ENCODE measurements around the gene GALNT18. TPM values are rescaled to one million over a fixed set of nuclear protein-coding genes. Genes with fewer than 3 reads are reported as not detected.
"Not testable (repeated sequence)": the region's sequence is repeated elsewhere in the genome, so short reads cannot be mapped to it uniquely, and the experiment has no call there.

Gene GALNT18
- total RNA-seq, 1 donor: 4.7 TPM

DNA sequence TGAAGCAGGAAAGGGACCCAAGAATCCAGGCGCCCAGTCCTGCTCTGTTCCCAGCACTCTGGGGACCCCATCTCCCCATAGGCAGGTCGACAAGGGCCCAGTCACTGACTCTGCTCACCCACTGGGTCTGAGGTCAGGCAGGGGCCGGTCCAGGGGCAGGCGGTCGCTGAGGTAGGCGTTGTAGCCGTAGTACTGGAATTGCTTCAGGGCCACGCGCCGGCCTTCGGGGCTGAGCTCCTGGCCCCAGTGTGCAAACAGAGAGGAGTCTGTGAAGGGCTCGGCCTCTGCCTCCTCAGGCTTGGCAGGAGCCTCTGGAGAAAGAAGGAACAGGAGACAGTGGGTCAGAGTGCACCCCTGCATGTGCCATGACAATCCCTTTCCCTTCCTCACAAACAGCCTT lies 173.2 kb downstream of the GALNT18 start:
- H3K27me3 ChIP-seq (ENCODE audit: insufficient read depth, low read length): peaks cover 10% of the 10 kb centered on the region
- H3K9me3 ChIP-seq (ENCODE audit: low read depth, low read length): no peaks in the 10 kb centered on the region
- no peak for DNase-seq (ENCODE audit: insufficient read length, low spot score, missing footprints)
- H3K4me2 ChIP-seq (ENCODE audit: insufficient read depth, low read length): no peak overlapping the region
- H4K20me1 ChIP-seq (ENCODE audit: insufficient read depth, low read length): no peaks in the 10 kb centered on the region
- no peak overlapping the region for H3K27ac ChIP-seq (ENCODE audit: low read depth, low read length)
- no peaks in the 10 kb centered on the region for H3K36me3 ChIP-seq (ENCODE audit: insufficient read depth, low read length)
- H3K4me1 ChIP-seq (ENCODE audit: insufficient read depth, low read length): peaks cover 15% of the 10 kb centered on the region
- H3K4me3 ChIP-seq (ENCODE audit: insufficient read depth, low read length): no peak overlapping the region
- TF ChIP-seq CTCF (IDR thresholded peaks at IDR 0.05; ENCODE audit: extremely low read depth, low read depth, low read length): no peak
- H3K79me2 ChIP-seq (ENCODE audit: insufficient read depth, low read length): no peaks in the 10 kb centered on the region
- no peak overlapping the region for H2AFZ ChIP-seq (ENCODE audit: low read length)

- not testable (repeated sequence) for H3K4me2 ChIP-seq (ENCODE audit: insufficient read depth, low read length)
Measured at GRCh38 chr11:11447601-11448000, 174.2 kb downstream of the GALNT18 start.

DNA sequence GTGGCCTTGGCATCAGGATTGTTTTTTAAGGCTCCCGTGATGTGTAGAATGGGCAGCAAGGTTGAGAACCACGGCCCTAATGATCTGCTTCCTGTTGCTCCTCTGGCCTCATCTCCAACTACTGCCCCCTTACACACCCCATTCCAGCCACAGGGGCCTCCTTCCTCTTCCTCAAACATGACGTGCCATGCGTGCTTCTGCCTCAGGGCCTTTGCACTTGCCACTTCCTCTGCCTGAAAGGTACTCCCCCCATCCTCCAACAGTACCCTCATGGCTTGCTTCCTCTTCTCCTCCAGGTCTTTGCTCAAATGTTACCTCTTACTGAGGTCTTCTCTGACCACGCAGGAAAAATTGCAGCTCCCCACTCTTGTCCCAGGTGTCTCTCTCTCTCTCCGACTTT lies 174.8 kb downstream of the GALNT18 start:
- no peaks in the 10 kb centered on the region for H3K9me3 ChIP-seq (ENCODE audit: low read depth, low read length)
- no peak overlapping the region for H3K4me3 ChIP-seq (ENCODE audit: insufficient read depth, low read length)
- no peak overlapping the region for H2AFZ ChIP-seq (ENCODE audit: low read length)
- peaks cover 7% of the 10 kb centered on the region for H3K27me3 ChIP-seq (ENCODE audit: insufficient read depth, low read length)
- H3K27ac ChIP-seq (ENCODE audit: low read depth, low read length): no peak overlapping the region
- no peak overlapping the region for H3K4me2 ChIP-seq (ENCODE audit: insufficient read depth, low read length)
- TF ChIP-seq CTCF (IDR thresholded peaks at IDR 0.05; ENCODE audit: extremely low read depth, low read depth, low read length): no peak
- no peaks in the 10 kb centered on the region for H3K79me2 ChIP-seq (ENCODE audit: insufficient read depth, low read length)
- H4K20me1 ChIP-seq (ENCODE audit: insufficient read depth, low read length): no peaks in the 10 kb centered on the region
- peaks cover 15% of the 10 kb centered on the region for H3K4me1 ChIP-seq (ENCODE audit: insufficient read depth, low read length)
- no peak for DNase-seq (ENCODE audit: insufficient read length, low spot score, missing footprints)
- no peaks in the 10 kb centered on the region for H3K36me3 ChIP-seq (ENCODE audit: insufficient read depth, low read length)

More at GRCh38 chr11:11447601-11448000, 174.2 kb downstream of the GALNT18 start:
- not testable (repeated sequence) for H2AFZ ChIP-seq (ENCODE audit: low read length); H3K9me3 ChIP-seq (ENCODE audit: low read depth, low read length); H3K36me3 ChIP-seq (ENCODE audit: insufficient read depth, low read length); H4K20me1 ChIP-seq (ENCODE audit: insufficient read depth, low read length); H3K27me3 ChIP-seq (ENCODE audit: insufficient read depth, low read length); H3K79me2 ChIP-seq (ENCODE audit: insufficient read depth, low read length); H3K27ac ChIP-seq (ENCODE audit: low read depth, low read length); H3K4me3 ChIP-seq (ENCODE audit: insufficient read depth, low read length); DNase-seq (ENCODE audit: insufficient read length, low spot score, missing footprints)
- peaks cover 15% of the 10 kb centered on the region for H3K4me1 ChIP-seq (ENCODE audit: insufficient read depth, low read length)

DNA sequence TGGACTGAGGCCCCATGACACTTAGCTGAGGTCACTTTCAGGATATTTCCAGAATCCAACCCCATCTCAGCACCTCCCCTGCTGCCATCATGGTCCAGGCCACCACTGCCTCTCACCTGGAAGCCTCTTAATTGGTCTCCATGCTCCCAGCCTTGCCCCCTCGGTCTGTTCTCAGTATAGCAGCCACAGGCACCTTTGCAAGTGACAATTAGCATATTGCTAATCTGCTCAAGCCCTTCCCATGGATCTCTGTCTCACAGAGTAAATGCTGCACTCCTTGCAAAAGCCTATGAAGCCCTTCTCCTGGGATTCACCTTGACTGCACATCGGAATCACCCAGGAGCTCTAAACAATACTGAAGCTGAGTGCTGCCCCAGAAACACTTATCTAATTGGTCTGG lies 175.2 kb downstream of the GALNT18 start:
- no peak for DNase-seq (ENCODE audit: insufficient read length, low spot score, missing footprints)
- no peak overlapping the region for H3K4me3 ChIP-seq (ENCODE audit: insufficient read depth, low read length)
- no peaks in the 10 kb centered on the region for H3K79me2 ChIP-seq (ENCODE audit: insufficient read depth, low read length)
- no peaks in the 10 kb centered on the region for H4K20me1 ChIP-seq (ENCODE audit: insufficient read depth, low read length)
- no peak overlapping the region for H3K4me2 ChIP-seq (ENCODE audit: insufficient read depth, low read length)
- peaks cover 14% of the 10 kb centered on the region for H3K4me1 ChIP-seq (ENCODE audit: insufficient read depth, low read length)
- no peak overlapping the region for H3K27ac ChIP-seq (ENCODE audit: low read depth, low read length)
- TF ChIP-seq CTCF (IDR thresholded peaks at IDR 0.05; ENCODE audit: extremely low read depth, low read depth, low read length): no peak
- H3K36me3 ChIP-seq (ENCODE audit: insufficient read depth, low read length): no peaks in the 10 kb centered on the region
- no peak overlapping the region for H2AFZ ChIP-seq (ENCODE audit: low read length)
- peaks cover 7% of the 10 kb centered on the region for H3K27me3 ChIP-seq (ENCODE audit: insufficient read depth, low read length)
- no peaks in the 10 kb centered on the region for H3K9me3 ChIP-seq (ENCODE audit: low read depth, low read length)

All from osteoblast (primary cell).